HG03575 (cell line): ENCODE measurements around the gene ZNF506.
"Not testable (repeated sequence)": the region's sequence is repeated elsewhere in the genome, so short reads cannot be mapped to it uniquely, and the experiment has no call there.

ENCODE experiments used
- ATAC-seq: cut with Tn5 transposase; IDR thresholded peaks from one replicate; pipeline ENCODE4 v1.9.1; 2021; ENCODE audit not compliant: unreplicated experiment, insufficient number of reproducible peaks, low FRiP score; ENCODE audit errors: extremely low read depth

ZNF506 gene

GRCh38 chr19:19785476-19785875, 36.1 kb downstream of the ZNF506 start:
- ATAC-seq: not testable (repeated sequence)

- ATAC-seq: no peak
Measured at GRCh38 chr19:19782783-19783182, 38.8 kb downstream of the ZNF506 start.

GRCh38 chr19:19781791-19782190, 39.8 kb downstream of the ZNF506 start:
- ATAC-seq: not testable (repeated sequence)

GRCh38 chr19:19778666-19779065, 42.9 kb downstream of the ZNF506 start:
- ATAC-seq: no peak

GRCh38 chr19:19777692-19778091, 43.9 kb downstream of the ZNF506 start:
- ATAC-seq: no peak

GRCh38 chr19:19776206-19777008, 45.1 kb downstream of the ZNF506 start:
- ATAC-seq: peak; percentile 89

- ATAC-seq: peak; percentile 4
Measured at GRCh38 chr19:19775891-19776205, 45.7 kb downstream of the ZNF506 start.

- no peak for ATAC-seq
Measured at GRCh38 chr19:19774354-19775033, 47.1 kb downstream of the ZNF506 start.

DNA sequence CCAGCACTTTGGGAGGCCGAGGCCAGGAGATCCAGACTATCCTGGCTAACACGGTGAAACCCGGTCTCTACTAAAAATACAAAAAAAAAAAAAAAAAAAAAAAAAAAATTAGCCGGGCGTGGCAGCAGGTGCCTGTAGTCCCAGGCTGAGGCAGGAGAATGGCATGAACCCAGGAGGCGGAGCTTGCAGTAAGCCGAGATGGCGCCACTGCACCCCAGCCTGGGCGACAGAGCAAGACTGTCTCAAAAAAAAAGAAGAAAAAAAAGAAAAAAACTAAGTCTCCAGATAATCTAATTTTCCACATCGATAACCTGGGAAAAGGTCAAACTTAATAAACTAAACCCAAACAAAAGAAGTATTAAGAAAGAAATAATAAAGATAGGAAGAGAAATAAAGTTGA, 49.6 kb downstream of the ZNF506 start:
- not testable (repeated sequence) for ATAC-seq

GRCh38 chr19:19769971-19770370, 51.6 kb downstream of the ZNF506 start:
- ATAC-seq: not testable (repeated sequence)

DNA sequence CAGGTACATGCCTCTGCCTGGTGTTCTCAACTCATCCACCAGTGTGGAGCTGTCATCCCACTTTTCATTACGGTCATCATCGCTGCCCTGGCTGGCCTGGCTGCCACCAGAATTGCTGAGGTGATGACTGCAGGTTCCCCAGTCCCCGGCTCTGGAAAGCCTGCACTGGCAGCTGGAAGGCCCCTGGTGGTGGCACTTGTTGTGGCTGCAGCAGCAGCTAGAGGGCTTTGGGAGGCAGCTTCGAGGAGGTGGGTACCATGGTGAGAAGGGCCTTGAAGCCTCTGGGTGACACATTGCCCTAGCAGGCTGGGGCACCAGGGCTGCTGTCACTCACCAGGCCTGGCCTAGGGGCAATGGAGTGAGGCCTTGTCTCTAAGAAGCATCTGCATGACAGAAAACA, 63.4 kb downstream of the ZNF506 start:
- ATAC-seq: no peak

DNA sequence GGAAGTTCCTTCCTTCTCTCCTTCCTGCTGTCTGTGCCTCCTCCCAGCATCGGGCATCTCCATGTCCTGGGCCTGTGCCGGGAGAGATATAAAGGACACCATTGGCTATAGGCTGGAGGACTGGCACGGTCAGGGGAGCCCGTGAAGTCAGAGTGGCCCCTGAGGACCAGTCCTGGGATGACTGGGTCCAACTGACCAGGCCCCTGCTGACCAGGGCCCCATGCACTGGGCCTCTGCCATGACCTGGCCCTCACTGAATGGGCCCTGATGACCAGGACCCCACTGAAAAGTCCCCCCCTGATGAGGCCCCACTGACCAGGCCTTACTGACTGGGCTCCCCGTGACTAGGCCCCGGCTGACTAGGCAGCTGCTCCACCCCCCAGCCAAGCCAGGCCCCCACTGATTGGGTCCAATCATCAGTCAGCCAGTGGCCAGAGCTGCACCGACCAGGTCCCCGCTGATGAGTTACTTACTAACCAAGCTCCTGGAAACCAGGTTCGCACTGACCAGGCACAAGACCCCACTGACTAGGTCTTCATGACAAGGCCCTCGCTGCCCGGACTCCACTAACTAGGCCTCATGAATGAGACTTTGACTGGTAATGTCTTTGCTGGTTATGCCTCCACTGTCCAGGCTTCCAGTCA, 68.7 kb downstream of the ZNF506 start:
- ATAC-seq: no peak

- ATAC-seq: no peak
Measured at GRCh38 chr19:19751846-19752245, 69.7 kb downstream of the ZNF506 start.

GRCh38 chr19:19750842-19751790, 70.4 kb downstream of the ZNF506 start:
- ATAC-seq: no peak

GRCh38 chr19:19749908-19750841, 71.4 kb downstream of the ZNF506 start:
- no peak for ATAC-seq

DNA sequence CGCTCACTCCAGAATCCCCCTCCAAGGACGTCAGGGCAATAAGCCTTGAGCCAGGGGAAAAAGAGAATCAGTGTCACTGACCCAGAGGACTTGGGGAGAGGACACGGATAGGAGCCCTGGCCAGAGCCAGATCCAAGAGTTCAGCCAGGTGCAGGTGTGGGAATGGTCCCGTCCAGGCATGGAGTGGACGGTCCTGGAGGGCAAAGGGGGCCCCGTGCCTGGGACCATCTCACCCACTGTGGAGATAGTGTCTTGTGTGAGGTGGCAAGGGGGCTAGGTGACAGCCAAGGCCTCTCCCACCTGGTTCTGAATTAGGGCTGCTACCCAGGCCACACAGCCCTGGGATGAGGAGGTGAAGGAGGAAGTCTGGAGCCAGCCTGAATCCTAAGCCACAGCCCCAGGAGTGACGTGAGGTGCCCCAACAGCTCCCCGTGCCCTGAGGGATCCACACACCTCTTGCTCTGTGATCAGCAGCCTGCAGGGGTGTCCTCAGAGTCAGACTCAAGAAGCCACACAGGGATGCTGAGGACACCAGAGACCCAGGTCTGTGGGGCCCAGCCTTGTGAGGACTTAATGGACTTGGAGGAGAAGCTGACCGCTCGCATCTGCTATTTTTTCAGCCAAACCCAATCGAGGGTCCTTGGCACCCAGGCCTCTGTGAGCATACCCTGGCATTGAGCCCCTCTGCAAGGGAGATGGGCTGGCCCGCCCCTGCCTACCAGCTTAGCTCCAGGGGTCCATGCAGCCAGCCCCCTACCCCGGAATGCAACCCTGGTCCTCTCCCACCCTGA, 72.2 kb downstream of the ZNF506 start:
- no peak for ATAC-seq

DNA sequence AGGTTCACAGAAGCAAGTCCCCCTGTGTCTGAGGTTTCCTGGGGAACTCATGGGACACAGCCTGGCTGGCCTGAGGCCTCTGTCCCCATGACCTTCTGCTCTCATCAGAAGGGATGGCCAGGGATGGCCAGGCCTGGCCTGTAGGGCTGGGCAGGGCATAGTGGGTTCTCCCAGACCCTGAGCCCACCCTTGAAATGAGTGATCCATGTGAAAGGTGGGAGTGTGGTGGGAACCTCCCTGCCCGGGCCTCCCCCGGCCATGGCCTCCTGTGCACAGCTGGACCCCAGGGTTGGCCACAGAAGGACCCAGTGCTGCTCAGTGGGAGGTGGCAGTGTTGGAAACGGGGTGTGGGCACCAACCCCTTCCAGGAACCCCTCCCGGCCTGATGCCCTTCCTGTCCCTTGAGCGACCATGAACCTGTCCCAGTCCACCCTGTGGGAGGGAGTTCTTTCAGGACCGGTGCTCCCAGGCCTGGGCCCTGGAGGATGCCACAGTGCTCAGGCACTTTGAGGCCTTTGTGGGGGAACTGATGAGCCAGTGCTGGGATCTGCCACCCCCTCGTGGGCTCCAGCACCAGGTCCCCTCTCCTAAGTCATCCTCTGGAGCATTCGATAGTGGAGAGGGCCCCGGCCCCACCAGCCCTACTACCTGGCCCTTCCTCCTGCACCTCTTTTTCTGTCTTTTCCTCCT, 73.2 kb downstream of the ZNF506 start:
- ATAC-seq: no peak
